ENCODE measurements around the gene PKNOX2. TPM values are rescaled to one million over a fixed set of nuclear protein-coding genes. Genes with fewer than 3 reads are reported as not detected.

PKNOX2 gene
- total RNA-seq, 2 experiments from 2014 or later = not detected

DNA sequence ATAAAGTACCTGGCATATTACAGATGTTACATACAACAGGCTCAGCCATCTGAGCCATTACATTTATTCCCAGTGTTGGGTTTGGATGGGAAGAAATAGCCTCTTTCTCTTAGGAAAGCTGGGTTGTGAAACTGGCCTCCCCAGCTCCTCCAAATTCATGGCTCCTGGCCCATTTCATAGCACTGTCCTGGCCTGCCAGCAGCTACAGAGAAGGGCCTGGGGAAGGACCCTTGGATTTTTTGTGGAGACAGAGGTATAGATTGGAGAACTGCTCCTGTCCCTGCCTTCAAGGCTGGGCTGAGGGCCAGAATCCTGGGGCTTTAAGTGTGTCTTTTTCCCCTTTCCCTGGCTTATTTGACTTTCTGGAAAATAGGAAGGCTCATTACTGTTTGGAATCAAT, 18.0 kb downstream of the PKNOX2 start:
- no peak for DNase-seq
- no peak overlapping the region for H3K4me3 Mint-ChIP-seq
- CTCF ChIA-PET = no interaction called here
- H3K4me1 Mint-ChIP-seq = no peaks in the 10 kb centered on the region
- POLR2A ChIA-PET = no interaction called here
- no peak overlapping the region for H3K27ac Mint-ChIP-seq
- no peaks in the 10 kb centered on the region for H3K36me3 Mint-ChIP-seq (ENCODE audit: low read depth)
- H3K9me3 Mint-ChIP-seq = no peaks in the 10 kb centered on the region
- H3K27me3 Mint-ChIP-seq = peaks cover 38% of the 10 kb centered on the region

DNA sequence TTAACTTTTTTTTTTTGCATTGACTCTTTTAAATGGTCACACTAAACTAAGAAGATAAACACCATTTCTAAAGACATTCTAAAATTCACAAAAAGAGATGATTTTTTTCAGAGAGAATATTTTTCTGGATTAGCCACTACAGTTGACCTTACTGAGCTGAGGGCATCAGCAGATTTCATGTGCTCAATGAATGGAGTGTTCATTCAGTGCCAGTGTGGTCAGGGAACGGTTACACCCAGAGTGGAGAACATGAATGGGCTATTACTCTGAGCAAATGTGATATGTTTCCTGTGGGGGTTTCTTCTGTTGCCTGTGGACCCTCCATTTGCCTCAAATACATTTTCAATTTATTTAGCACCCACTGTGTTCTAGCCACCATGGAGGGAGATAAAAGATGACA, 19.1 kb downstream of the PKNOX2 start:
- peaks cover 43% of the 10 kb centered on the region for H3K27me3 Mint-ChIP-seq
- H3K9me3 Mint-ChIP-seq = no peaks in the 10 kb centered on the region
- ChIA-PET POLR2A (no interaction called here), CTCF (no interaction called here)
- no peaks in the 10 kb centered on the region for H3K36me3 Mint-ChIP-seq (ENCODE audit: low read depth)
- no peak overlapping the region for H3K27ac Mint-ChIP-seq
- H3K4me1 Mint-ChIP-seq = no peaks in the 10 kb centered on the region
- H3K4me3 Mint-ChIP-seq = no peak overlapping the region
- DNase-seq = no peak

DNA sequence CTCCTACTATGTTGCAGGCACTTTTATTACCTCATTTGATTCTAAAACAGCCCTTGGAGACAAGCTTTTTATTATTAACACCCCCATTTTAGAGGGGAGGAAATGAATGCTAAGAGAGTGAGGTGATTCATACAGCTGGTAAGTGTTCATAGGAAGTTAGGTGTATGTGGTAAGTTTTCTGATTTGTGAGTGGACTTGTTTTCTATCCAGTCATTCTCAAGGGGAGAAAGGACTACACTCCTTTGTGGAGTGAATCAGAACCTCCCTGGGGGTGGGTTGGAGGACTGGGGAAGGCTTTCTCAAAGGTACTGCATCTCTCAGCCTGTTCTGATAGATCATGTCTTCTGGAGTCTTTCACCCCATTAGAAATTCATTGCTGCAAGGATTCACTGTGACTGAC, 23.5 kb downstream of the PKNOX2 start:
- H3K4me1 Mint-ChIP-seq = no peaks in the 10 kb centered on the region
- peaks cover 63% of the 10 kb centered on the region for H3K27me3 Mint-ChIP-seq
- no peak overlapping the region for H3K4me3 Mint-ChIP-seq
- ChIA-PET CTCF (no interaction called here), POLR2A (interaction anchor here (0.8 kb wide), 1 partner anchor 144 kb away, joined by 3 read pairs; no protein-coding TSS in a partner anchor)
- H3K27ac Mint-ChIP-seq = no peak overlapping the region
- no peaks in the 10 kb centered on the region for H3K36me3 Mint-ChIP-seq (ENCODE audit: low read depth)
- H3K9me3 Mint-ChIP-seq = no peaks in the 10 kb centered on the region
- DNase-seq = no peak

DNA sequence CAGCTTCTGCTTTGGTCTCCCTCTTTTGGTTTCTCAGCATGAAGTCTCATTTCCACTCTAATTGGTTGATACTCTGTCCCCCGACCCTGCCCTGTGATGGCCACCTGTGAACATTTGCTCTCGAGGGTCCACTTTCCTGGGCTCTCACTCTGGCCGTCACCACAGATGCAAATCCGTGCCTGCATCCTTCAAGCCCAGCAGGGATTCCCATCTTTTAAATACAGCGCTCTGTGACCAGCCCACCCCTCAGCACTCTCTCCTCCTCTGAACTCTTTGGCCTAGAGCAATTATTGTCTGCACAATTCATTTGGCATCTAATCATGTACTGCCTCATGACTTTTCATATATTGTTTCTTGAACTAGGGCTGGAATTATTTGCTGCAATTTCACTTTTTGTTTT, 26.0 kb downstream of the PKNOX2 start:
- no peak overlapping the region for H3K4me3 Mint-ChIP-seq
- H3K27ac Mint-ChIP-seq = no peak overlapping the region
- no peaks in the 10 kb centered on the region for H3K36me3 Mint-ChIP-seq (ENCODE audit: low read depth)
- H3K9me3 Mint-ChIP-seq = no peaks in the 10 kb centered on the region
- no peaks in the 10 kb centered on the region for H3K4me1 Mint-ChIP-seq
- POLR2A ChIA-PET = no interaction called here
- no peak for DNase-seq
- peaks cover 53% of the 10 kb centered on the region for H3K27me3 Mint-ChIP-seq
- CTCF ChIA-PET = no interaction called here

DNA sequence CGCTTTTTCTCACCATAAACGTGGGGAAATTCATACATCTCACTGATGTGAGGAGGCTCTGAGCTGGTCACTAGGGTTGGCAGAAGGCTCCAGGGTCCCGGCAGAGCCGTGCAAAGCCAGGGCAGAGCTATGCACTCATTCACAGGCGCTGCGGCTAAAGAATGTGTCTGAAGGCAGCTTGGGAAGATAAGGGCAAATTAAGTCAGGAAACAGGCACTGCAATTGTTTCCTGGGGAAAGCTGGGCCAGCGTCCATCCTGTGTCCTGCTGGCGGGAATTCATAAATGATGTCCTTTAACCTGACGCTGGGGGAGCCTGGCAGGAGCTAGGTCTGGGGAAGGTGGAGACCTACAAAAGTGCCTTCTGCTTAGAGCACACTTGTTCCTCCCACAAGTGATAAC, 27.6 kb downstream of the PKNOX2 start:
- Mint-ChIP-seq H3K4me1 (no peaks in the 10 kb centered on the region), H3K27me3 (peaks cover 39% of the 10 kb centered on the region), H3K36me3 (ENCODE audit: low read depth) (no peaks in the 10 kb centered on the region), H3K9me3 (no peaks in the 10 kb centered on the region), H3K4me3 (no peak overlapping the region), H3K27ac (no peak overlapping the region)
- CTCF ChIA-PET = no interaction called here
- no peak for DNase-seq
- POLR2A ChIA-PET = no interaction called here

DNA sequence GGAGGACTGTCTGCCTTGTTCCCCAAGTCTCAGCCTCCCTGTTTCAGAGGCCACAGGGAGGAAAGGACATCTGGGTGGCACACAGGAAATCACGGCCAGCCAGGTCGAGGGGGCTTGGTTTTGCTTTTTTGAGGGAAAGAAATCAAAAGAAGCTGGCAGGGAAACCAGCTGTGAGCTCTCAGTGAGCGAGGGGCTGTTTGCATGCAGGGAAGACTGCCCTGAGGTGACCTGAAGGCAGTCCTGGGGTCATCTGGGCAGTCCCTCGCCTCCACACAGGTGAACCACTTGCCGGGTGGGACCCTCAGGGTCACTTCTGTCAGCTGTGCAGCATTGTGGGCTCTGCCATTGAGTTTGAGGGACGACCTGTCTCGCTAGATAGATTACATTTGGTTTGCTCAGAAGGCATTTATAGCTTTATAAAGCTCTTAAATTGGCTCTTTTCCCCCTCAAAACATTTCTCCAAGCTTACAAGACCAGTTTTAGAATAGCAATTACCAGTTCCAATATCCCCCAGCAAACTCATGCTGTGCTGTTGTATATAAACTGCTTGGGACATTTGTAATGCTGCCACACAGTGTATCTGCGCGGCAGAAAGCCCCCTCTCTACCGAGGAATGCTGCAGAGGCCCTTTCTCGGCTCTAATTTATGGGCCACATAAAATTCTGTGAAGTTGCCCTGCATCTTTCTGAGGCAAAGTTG, 28.3 kb downstream of the PKNOX2 start:
- ChIA-PET CTCF (no interaction called here), POLR2A (no interaction called here)
- H3K27me3 Mint-ChIP-seq = peaks cover 36% of the 10 kb centered on the region
- no peaks in the 10 kb centered on the region for H3K4me1 Mint-ChIP-seq
- no peaks in the 10 kb centered on the region for H3K9me3 Mint-ChIP-seq
- DNase-seq = no peak
- no peaks in the 10 kb centered on the region for H3K36me3 Mint-ChIP-seq (ENCODE audit: low read depth)
- no peak overlapping the region for H3K4me3 Mint-ChIP-seq
- no peak overlapping the region for H3K27ac Mint-ChIP-seq

DNA sequence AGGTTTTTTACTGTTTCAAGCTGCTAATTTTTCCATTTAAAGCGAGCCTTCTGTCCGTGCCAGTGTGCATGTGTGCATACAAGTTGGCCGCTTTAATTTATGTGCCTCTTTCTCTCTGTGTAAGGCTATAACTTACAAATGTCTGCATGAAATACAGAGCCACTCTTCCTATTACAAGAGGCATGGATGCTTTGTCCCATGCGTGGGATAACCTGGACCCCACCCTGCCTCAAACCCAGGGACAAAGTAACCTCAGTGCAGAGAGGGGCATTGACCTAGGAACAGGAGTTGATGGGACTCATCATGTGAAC, 28.8 kb downstream of the PKNOX2 start:
- no peaks in the 10 kb centered on the region for H3K4me1 Mint-ChIP-seq
- no peaks in the 10 kb centered on the region for H3K36me3 Mint-ChIP-seq (ENCODE audit: low read depth)
- no peak for DNase-seq
- H3K9me3 Mint-ChIP-seq = no peaks in the 10 kb centered on the region
- ChIA-PET CTCF (no interaction called here), POLR2A (no interaction called here)
- H3K4me3 Mint-ChIP-seq = no peak overlapping the region
- no peak overlapping the region for H3K27ac Mint-ChIP-seq
- H3K27me3 Mint-ChIP-seq = peaks cover 34% of the 10 kb centered on the region

DNA sequence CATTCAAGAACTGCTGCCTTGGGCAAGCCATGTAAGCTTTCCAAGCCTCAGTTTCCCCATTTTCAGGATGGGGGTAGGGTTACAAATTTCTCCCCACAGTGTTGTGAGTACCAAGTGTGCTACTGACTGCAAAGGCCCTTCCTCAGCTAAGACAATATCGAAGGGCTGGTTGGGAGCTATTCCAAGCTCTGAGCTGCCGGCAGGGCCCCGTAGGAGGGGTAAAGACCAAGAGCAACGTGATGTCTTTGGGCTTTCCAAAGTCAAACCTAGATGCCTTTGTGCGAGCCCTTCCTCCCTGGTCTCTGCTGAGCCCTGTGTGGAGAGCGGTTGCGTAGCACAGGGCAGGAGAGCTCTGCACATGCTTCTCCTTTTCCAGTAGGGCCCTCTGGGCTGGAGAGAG, 29.3 kb downstream of the PKNOX2 start:
- ChIA-PET CTCF (no interaction called here), POLR2A (no interaction called here)
- Mint-ChIP-seq H3K4me3 (no peak overlapping the region), H3K36me3 (ENCODE audit: low read depth) (no peaks in the 10 kb centered on the region), H3K27me3 (peaks cover 36% of the 10 kb centered on the region), H3K9me3 (no peaks in the 10 kb centered on the region), H3K27ac (no peak overlapping the region), H3K4me1 (no peaks in the 10 kb centered on the region)
- DNase-seq = no peak

DNA sequence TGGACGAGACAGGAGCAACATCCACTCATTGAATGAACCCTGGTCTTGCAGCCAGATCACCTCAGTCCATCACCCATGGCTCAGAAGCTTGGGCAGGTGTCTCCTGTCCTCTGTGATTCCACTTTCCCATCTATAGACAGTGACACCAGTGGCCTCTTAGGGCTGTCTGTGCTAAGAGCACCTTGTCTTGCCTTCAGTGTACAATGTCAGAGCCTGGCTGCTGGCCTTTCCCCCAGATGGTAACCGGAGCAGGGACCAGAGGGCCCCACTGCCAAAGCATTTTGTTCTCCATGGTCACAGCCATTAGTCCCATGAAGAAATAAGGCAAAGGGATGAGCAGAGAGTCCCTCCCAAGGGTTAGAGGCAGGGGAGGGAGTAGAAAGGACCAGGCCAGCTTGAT, 35.4 kb downstream of the PKNOX2 start:
- DNase-seq = no peak
- ChIA-PET CTCF (no interaction called here), POLR2A (no interaction called here)

DNA sequence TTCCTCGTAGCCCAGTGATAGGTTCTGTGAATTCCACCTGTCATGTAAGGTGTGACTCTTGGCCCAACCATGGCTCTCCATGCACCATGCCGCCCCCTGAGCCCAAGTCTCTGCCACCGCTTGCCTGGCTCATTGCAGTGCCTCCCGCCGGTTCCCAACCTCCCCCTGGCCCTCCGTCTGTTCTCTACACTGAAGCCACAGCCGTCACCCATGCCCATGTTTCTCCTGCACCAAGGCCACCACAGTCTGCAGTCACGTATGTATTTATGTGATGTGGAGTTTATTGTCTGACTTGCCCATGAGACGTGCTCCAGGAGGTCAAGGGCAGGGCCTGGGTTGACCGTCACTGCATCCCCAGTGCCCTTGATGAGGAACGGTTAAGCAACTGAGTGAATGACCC, 35.9 kb downstream of the PKNOX2 start:
- Mint-ChIP-seq H3K27me3 (peaks cover 15% of the 10 kb centered on the region), H3K27ac (no peak overlapping the region), H3K4me3 (no peak overlapping the region), H3K36me3 (ENCODE audit: low read depth) (no peaks in the 10 kb centered on the region), H3K9me3 (no peaks in the 10 kb centered on the region), H3K4me1 (no peaks in the 10 kb centered on the region)
- DNase-seq = no peak
- POLR2A ChIA-PET = no interaction called here
- CTCF ChIA-PET = no interaction called here

More for the DNA sequence above, 35.4 kb downstream of the PKNOX2 start:
- Mint-ChIP-seq H3K4me1 (no peaks in the 10 kb centered on the region), H3K36me3 (ENCODE audit: low read depth) (no peaks in the 10 kb centered on the region), H3K27me3 (peaks cover 13% of the 10 kb centered on the region), H3K4me3 (no peak overlapping the region), H3K27ac (no peak overlapping the region), H3K9me3 (no peaks in the 10 kb centered on the region)

DNA sequence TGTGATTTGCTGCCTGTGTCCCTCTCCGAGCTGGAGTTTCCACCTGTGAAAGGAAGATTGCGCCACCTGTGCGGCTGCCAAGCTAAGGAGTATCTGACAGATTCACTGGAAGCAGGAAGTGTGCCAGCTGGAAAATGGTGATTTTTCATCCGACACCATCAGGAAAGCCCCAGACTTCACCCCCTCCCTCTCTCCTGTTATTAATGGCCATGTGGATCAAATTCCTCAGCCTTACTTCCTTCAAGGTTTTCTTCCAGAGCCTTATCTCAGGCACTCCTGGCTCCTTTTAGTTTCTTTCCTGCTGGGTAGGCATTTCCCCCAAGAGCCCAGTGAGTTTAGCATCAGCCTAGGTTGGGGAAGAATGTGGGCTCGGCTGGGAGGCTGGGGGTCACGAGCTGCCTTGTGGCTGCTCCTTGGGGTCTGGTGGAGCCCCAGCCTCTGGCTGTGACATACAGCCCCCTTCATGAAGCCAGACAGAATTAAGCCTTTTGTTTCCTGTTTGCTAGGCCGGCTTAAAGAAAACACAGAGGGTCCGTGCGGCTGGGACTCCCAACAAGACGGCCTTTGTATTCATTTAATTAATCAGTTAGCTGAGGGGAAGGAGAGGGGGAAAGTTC, 37.1 kb downstream of the PKNOX2 start:
- Mint-ChIP-seq H3K27ac (no peak overlapping the region), H3K9me3 (no peaks in the 10 kb centered on the region), H3K36me3 (ENCODE audit: low read depth) (no peaks in the 10 kb centered on the region), H3K4me3 (no peak overlapping the region), H3K27me3 (peaks cover 19% of the 10 kb centered on the region), H3K4me1 (no peaks in the 10 kb centered on the region)
- ChIA-PET CTCF (no interaction called here), POLR2A (no interaction called here)
- no peak for DNase-seq

DNA sequence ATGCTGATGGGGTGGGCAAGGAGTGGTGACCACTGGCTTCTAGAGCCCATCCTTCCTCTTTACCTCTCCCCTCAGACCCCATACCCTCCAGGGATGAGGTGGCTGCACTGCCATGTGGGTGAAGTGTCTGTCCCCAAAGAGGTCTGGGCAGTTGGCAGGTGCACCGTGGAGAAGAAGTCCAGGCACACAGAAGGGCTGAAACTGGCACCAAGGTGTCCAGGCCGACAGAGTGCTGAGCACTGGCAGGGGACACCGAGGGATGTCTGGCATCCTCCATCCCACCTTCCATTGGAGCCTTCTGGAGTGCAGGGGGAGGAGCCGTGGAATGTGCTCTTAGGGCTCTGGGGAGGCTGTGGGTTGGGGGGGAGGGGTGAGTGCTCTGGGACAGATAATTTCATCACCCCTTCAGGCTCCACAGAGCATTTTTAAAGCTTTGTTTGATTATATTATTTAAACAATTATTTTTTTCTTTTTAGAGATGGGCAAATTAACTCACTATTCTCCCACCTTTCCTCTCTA, 37.9 kb downstream of the PKNOX2 start:
- no peak for DNase-seq
- CTCF ChIA-PET = no interaction called here
- H3K27me3 Mint-ChIP-seq = peaks cover 20% of the 10 kb centered on the region

DNA sequence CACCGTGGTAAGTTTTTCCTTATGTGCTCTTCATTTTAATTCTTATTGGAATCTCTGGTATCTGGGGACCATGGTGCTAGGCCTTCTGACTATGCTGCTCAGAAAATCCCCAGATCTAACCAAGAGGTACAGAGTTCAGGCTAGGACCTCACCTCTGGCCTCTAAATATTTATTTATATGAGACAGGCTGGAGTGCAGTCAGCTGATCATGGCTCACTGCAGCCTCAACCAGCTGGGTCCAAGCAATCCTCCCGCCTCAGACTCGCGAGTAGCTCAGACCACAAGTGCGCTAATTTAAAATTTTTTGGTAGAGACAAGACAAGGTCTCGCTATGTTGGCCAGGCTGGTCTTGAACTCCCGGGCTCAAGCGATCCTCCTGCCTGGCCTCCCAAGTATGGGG, 38.4 kb downstream of the PKNOX2 start:
- Mint-ChIP-seq H3K4me3 (no peak overlapping the region), H3K9me3 (no peaks in the 10 kb centered on the region)

More for the DNA sequence above, 37.9 kb downstream of the PKNOX2 start:
- Mint-ChIP-seq H3K9me3 (no peaks in the 10 kb centered on the region), H3K4me1 (no peaks in the 10 kb centered on the region), H3K27ac (no peak overlapping the region), H3K4me3 (no peak overlapping the region), H3K36me3 (ENCODE audit: low read depth) (no peaks in the 10 kb centered on the region)
- POLR2A ChIA-PET = no interaction called here

DNA sequence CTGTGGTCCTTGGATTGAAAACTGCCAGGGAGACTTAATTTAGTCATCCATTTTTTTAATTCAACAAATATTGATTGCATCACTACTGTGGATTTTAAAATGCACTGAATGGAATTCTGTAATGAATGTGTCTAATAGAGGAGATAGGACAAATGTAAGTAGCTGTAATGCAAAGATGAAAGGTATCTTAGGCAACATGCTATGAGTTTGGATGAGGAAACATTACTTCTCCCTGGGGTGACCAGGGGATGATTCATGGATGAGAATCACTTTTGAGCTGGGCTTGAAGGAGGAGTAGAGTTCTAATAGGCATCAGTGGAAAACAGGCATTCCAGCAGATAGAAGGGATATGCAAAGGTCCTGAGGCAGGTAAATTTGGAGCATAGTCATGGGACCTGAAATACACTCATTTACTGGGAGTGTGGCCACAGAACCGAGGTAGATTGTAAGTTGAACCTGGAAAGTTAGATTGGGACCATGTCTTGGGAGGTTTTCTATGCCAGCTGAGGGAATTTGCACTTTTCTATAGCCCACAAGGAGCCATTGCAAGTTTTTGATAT, 43.4 kb downstream of the PKNOX2 start:
- Mint-ChIP-seq H3K27ac (no peak overlapping the region), H3K27me3 (peaks cover 14% of the 10 kb centered on the region), H3K4me3 (no peak overlapping the region), H3K9me3 (no peaks in the 10 kb centered on the region), H3K36me3 (ENCODE audit: low read depth) (no peaks in the 10 kb centered on the region), H3K4me1 (no peaks in the 10 kb centered on the region)
- ChIA-PET CTCF (interaction anchor here (1.5 kb wide), 1 partner anchor 138 kb away, joined by 3 read pairs; no protein-coding TSS in a partner anchor), POLR2A (no interaction called here)
- no peak for DNase-seq

More for the DNA sequence above, 38.4 kb downstream of the PKNOX2 start:
- H3K27me3 Mint-ChIP-seq = peaks cover 20% of the 10 kb centered on the region
- H3K36me3 Mint-ChIP-seq (ENCODE audit: low read depth) = no peaks in the 10 kb centered on the region
- POLR2A ChIA-PET = no interaction called here
- CTCF ChIA-PET = no interaction called here
- DNase-seq = no peak
- H3K4me1 Mint-ChIP-seq = no peaks in the 10 kb centered on the region
- no peak overlapping the region for H3K27ac Mint-ChIP-seq
